Measurements from ENCODE around the gene SCYL3.

SCYL3 gene

DNA sequence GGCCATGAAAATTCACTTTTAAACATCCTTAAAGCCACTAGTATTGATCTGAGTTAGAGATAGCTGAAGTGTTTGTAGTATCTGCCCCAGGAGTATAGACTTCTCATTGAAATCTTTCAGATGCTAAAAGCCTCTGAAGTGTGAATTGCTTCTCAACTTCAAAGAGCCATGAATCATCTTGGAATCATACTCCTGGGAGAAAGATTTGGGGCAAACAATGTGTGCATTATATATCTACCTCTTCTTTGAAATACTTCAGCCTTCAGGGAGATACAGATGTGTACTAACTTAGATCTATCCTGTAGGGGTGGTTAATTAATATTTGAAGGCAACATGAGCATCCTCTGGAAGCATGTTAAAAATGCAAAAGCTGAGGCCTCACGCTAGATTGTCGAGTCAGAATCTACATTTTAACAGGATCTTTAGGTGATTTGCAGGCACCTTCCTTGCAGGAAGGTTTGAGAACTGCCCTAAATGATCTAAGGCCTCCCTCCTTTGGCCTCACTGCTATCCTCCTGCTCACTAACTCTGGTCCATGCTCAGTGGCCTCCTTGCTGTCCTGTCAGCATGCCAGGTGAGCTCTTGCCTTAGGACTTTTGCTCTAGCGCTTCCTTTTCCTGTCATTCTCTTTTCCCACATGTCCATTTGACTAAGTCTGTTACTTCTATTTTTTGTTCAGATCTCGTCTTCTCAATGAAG, 6.0 kb upstream of the SCYL3 start:
- no peak for DNase-seq (ENCODE audit: low read depth in 1 of 2, low spot score in 1 of 2)

DNA sequence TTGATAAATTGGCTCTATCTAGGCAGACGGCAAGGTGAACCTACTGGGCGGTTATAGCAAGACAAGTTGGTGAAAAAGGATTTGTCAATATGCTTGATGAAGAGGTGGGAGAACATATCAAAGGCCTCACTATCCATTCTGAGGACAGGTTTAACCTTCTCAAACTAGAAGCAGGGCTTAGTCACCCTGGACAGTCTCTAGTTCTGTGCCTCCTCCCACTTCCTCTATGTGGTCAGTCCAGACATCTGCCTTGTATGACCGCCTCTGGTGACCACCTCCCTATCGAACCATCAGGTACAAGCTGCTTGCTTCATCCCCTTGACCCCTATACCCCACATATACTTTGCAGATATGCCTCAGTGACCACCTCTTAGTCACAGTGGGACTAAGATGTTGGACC, 2.3 kb upstream of the SCYL3 start:
- no peak for DNase-seq (ENCODE audit: low read depth in 1 of 2, low spot score in 1 of 2)

DNA sequence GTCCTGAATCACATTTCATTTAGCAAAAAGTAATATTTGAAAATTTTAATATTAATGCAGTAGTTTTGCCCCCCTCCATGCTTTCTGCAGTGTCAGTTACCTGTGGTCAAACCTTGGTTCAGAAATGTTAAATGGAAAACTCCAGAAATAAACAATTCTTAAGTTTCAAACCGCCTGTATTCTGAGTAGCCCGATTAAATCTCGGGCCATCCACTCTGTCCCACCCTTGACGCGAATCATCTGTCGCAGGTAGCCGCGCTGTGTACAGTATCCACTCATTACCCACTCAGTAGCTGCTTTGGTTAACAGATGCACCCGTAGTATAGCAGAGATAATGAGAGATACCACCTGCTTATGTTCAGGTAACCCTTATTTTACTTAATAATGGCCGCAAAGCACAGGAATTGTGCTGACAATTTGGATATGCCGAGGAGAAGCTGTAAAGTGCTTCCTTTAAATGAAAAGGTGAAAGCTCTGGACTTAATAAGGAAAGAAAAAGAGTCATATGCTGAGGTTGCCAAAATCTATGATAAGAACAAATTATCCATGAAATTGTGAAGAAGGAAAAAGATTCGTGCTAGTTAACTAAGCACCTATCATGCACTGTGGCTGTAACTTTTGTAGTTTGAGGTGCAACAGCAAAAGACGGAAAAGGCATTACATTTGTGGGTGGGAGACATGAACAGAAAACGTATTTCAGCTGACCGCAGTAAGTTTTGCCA, 889 bp upstream of the SCYL3 start:
- DNase-seq (ENCODE audit: low read depth in 1 of 2, low spot score in 1 of 2), result no peak

DNA sequence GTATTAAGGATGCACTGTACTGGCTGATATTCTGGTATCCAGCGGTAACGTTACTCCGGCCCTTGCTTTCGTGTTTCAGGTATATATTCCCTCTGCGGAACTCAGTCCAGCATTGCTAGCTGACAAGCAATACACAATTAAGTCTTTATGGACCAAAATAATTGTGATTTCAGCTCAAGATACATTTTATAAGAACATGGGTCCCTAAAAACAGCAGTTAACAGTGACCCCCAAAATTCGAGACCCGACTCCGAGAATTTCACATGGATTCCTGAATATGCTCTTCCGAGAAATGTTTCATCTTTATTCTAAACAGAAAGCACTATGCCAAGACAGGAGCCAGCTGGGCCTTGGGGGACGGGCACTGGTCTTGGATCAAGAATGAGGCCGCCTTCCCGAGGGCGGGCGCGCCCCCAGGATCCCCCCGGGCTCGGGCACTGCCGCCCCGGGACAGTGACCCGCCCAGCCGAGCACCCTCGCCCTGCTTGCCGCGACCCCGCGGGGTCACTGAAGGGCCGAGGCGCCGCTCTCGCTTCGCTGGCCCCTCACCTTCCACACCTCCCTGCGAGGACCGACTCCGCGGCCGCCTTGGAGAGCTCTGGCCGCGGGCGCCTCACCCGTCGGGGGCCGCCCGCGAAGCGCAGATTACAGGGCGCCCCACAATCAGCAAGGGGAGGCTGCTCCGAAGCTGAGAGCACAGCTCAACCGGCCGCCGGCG, 610 bp downstream of the SCYL3 start:
- DNase-seq (ENCODE audit: low read depth in 1 of 2, low spot score in 1 of 2), result peak in 1 of 2 donors; percentile 11

DNA sequence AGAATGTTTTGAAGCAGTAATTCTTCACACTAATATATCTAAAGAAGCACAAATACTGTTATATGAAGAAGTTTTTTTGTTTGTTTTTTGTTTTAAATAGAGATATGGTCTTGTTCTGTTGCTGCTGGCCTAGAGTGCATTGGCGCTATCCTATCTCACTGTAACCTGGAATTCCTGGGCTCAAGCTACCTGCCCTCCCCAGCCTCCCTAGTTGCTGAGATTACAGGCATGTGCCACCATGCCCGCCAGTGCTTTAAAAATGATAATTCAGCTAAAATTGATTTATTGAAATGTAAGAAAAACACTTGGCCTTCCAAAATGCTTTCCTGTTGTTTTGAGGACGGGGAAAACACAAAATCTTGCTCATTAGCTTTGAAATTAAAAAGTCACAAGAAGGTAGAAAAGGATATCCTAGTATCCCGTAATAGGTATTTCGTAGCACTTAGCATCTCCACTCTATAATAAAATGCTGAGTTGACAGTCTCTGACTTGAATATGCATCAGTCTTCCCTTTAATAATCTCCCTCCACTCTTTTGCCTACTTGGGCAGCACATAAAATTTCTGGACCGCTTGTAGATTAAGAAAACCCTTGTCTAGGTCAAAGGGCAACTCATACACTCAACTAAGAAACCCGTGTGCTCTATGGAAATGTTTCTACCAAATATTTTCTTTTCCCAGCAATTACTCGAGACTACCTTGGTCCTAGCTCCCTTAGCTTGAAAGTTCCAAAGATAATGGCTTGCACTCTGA, 1.3 kb downstream of the SCYL3 start:
- no peak for DNase-seq (ENCODE audit: low read depth in 1 of 2, low spot score in 1 of 2)

DNA sequence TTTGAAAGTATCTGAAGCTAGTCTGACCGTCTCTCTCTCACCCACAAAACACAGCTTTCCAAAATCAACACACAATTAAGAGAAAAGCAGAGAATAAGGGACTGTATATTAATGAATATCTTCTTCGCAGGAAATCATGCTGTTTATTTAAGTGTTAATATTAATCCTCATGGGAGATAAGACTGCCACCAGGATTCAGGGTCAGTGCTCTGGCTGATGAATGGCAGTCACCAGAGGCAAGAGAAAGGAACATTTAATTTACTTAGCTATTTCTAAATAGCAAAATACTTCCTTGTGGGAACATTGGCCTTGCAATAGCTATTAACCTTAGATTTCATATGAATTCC, 2.2 kb downstream of the SCYL3 start:
- no peak for DNase-seq (ENCODE audit: low read depth in 1 of 2, low spot score in 1 of 2)

DNA sequence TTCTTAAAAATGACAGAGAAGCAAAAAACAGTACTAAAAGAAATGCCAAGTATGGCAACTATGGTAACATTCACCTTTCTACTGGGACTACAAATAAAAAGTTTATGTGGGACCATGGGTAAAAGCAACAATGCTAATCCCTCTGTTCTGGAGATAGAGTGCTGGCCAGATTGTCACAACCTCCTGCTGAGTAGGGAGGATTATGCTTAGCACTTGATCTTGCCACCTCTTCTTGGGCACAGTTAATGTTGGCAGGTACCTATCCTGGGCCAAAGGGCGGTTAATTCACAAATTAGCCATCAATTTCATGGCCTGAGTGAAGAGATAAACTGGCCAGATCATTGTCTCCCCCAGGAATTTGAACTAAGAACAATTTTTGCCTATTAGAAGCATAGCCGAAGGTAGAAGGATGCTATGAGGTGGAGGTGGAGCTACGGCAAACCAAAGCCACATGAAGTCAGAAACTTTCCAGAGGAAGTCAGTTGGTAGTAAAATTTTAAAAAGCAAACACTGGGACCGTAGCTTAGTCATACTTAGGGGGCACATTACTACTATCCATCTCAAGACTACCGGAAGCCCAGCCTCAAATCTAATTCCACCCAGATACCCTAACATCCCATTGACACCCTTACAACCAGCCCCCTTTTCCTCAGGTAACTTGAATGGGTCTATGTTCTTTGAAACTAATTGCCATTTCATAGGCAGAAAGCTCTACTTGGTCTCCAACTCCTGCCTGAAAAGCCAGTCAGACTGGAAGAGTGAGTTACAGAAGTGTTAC, 2.7 kb downstream of the SCYL3 start:
- no peak for DNase-seq (ENCODE audit: low read depth in 1 of 2, low spot score in 1 of 2)

DNA sequence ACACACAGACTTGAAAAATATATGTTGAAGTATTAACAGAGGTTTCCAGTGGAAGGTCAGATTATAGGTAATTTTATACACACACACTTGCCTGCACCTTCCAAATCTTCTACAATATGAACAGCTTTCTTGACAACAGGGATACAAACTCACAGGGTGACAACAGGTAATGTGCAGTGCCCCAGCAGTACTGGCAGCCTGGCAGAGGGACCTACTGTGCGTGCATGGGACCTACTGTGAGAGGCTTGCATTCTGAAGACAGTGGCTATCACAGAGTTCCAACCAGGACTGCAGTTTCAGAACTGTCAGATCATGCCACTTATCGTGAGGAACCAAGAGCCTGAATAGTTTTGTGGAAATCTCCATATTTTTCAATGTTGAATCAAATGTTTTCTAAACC, 3.8 kb downstream of the SCYL3 start:
- DNase-seq (ENCODE audit: low read depth in 1 of 2, low spot score in 1 of 2), result no peak

DNA sequence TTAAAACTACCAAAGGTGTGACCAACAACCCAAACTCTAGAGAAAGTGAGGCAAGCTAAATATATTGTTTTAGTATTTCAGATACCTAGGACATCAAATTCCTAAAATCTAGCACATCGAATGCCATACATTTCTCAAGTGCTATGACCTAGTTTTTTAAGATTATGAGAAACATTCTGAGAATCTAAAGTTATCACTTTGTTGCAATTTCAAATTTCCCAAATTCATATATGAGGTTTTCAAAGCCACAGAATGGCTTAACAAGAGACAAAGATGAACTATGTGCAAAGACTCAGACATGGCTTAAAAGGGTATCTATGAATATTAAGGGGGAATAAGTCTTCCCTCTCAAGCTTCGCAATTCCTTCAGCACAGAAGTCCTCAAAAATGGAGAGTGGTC, 6.8 kb downstream of the SCYL3 start:
- DNase-seq (ENCODE audit: low read depth in 1 of 2, low spot score in 1 of 2), result no peak

DNA sequence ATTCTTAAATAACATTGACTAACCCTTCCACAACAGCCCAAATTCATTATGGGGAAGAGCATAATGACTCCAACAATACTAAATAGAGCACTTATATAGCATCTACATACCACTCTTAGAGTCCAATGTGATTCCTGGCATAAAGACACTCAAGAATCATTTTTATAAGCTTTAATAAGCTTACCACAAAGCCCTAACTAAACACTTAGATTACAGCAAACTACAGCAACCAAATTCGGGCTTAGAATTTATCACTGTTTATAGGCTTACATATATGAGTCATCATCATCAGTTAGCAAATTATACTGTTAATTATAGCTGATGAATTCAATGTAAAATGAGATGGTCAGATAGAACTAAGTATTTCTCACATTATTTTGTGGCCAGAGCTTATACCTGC, 7.3 kb downstream of the SCYL3 start:
- no peak for DNase-seq (ENCODE audit: low read depth in 1 of 2, low spot score in 1 of 2)

DNA sequence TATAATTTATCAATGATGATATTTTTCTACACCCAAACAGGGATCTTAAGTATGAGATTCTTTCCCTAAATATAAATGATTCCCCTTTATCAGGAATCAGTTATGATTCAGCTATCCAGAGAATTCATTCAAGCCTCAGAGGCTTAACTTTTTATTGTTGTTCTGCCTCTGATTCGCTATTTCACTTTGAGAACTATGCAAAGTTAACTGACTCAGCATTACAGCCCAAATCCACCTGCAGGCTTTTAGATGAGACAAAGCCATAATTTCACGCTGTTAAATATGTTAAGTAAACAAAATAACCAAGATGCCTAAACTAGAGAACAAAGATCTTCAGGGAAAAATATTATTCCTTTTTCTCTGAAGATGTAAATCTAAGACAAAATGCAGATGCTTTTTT, 8.5 kb downstream of the SCYL3 start:
- DNase-seq (ENCODE audit: low read depth in 1 of 2, low spot score in 1 of 2), result no peak

DNA sequence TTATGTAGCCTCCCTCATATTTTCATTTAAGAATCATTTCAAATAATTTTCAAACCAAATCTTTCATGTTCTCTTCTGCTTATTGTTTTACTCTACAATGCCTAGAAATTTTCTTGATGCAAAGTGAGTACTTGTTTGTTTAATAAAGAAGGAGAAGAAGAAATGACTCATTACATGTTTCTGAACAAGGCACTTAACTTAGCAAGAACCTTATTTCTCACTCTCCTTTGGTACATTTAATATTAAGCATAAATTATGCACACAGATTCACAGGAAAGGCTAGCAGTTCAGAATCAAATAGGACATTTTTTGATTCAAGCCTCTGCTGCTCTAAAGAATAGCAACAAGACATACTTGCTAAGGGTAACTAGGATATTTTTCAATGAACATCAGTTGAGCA, 9.1 kb downstream of the SCYL3 start:
- no peak for DNase-seq (ENCODE audit: low read depth in 1 of 2, low spot score in 1 of 2)

DNA sequence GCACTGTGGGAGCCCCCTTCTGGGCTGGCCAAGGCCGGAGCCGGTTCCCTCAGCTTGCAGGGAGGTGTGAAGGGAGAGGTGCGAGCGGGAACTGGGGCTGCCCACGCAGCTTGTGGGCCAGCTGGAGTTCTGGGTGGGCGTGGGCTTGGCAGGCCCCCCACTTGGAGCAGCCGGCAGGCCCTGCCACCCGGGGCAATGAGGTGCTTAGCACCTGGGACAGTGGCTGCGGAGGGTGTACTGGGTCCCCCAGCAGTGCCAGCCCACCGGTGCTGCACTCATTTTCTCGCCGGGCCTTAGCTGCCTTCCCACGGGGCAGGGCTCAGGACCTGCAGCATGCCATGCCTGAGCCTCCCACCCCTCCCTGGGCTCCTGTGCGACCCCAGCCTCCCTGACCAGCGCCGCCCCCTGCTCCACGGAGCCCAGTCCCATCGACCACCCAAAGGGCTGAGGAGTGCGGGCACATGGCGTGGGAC, 11.6 kb downstream of the SCYL3 start:
- DNase-seq (ENCODE audit: low read depth in 1 of 2, low spot score in 1 of 2), result no peak

DNA sequence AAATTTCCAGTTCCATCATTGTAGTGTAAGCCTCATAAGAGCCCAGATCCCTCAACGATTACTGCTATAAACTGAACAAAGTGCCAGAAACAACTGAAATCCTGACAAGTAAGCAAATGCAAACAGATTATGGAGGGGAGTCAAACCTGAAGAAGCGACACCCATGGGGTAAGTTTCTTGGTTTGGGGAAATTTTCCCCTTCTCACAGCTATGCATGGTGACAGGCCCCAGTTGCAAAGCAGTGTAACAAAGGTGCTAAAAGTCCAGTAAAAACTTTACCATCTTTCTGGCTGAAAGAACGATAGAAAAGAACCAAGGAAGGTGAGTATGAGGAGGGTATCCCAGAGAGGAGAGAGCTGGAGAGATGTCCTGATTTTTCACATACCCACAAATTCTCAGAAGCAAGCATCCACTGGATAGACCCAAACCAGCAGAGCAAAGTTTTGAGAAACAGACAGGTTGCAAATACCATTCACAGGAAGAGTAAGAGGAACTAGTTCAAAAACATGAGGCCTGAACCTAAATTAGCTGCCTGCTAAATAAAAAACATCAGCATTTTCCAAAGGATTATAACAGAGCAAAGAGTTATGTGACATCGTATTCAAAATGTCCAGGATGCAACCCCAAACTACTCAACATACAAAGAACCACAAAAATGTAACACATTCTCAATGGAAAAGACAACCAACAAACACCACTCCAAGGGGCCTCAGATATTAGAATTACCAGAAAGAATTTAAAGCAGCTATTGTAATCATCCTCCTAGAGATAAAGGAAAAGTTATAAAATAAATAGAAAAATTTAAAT, 14.5 kb downstream of the SCYL3 start:
- DNase-seq (ENCODE audit: low read depth in 1 of 2, low spot score in 1 of 2), result no peak

DNA sequence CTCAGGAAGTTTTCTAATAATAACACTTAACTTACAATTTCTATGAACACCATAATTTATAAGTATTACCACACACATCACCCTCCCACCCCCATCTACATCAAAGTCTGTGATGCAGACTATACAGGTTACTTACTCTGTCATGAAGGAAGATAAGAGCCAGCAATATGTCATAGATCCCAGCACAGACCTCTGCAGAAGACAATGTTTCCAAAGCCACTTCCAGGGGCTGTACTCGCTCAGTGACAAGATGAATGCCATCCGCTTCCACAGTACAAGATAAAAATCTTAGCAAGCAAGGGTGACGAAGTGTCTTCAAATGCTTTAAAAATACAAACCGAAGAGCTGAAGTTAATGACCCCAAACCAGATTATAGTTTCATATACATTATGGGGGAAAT, 15.2 kb downstream of the SCYL3 start:
- DNase-seq (ENCODE audit: low read depth in 1 of 2, low spot score in 1 of 2), result no peak

DNA sequence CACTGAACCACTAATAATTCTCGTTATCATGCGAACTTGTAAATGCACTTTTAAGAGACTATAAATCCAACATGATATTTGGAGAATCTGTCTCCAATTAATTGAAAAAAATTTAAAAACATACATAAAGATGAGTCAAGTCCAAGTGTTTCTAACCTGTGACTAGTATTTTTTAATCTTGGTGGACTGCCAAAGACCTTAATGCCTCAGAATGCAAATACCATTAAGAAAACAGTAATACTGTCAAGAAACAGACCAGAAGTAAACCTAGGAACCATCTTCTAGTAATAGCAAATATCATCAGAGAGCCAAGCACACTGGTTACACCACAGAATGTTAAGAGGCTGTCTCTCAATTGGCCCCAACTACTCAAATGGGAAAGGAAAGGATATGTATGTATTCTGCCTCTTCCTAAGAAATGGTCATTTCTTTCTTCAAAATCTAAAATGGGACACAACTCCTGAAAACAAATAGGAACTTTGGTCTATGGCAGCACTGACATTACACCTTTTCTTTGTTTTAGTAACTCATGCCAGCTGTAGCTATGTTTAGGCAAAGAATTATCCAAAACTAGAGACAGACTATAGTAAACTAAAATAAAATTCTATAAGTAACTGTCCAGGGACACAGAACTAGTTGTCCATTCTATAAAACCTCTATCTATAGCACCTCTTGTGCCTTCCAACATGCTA, 15.8 kb downstream of the SCYL3 start:
- no peak for DNase-seq (ENCODE audit: low read depth in 1 of 2, low spot score in 1 of 2)

DNA sequence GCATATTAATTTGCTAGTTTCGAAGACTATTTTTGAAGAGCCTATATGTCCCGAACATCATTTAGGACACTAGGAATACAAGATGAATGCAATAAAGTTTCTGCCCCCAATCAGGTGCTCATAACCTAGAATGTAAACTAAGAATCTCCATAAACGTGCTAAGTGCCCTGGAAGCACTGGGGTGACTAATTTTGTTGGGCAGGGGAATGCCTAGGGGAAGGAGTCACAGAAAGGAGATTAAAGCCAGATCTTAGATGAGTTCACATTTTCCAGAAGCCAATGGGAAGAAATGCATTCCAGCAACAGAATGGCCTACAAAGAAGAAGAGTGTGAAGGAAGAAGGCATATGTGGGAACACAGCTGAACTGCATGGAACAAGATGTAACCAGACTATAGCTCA, 19.5 kb downstream of the SCYL3 start:
- no peak for DNase-seq (ENCODE audit: low read depth in 1 of 2, low spot score in 1 of 2)

DNA sequence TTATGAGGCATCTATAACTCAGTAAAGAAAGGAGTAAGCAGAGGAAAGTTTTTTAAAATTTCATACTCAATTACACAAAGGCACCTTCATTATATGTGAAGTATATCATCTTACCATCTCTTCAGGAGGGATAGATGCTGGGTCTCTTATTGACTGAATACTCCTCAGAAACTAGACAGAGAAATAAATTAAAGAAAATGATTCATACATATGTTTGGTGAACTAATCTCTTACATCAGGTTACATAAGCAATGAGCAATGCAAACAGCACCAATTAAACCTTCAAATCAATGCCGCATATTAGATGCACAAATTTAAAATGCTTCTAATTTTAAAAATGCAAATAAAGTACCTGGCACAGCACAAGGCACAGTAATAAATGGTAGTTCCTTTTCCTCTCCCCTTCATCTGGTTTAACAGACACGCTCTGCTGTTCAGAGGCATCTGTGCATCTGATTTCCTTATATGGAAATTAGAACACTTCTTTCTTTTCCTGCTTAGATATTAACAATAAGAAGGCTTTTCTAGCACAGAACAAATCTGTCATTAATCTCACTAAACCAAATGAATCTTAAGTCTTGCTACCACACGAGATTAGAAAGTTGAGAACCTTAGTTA, 20.0 kb downstream of the SCYL3 start:
- no peak for DNase-seq (ENCODE audit: low read depth in 1 of 2, low spot score in 1 of 2)

DNA sequence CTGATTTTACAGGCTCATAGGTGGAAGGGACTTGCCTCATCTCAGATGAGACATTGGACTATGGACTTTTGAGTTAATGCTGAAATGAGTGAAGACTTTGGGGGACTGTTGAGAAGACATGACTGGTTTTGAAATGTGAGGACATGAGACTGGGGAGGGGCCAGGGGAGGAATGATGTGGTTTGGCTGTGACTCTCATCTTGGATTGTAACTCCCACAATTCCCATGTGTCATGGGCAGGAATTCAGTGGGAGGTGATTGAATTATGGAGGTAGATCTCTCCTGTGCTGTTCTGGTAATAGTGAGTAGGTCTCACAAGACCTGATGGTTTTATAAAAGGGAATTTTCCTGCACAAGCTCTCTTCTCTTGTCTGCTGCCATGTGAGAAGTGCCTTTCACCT, 20.8 kb downstream of the SCYL3 start:
- no peak for DNase-seq (ENCODE audit: low read depth in 1 of 2, low spot score in 1 of 2)
